WTC11 (cell line): Measurements from ENCODE around the gene CDX2. TPM values are rescaled to one million over a fixed set of nuclear protein-coding genes. Genes with fewer than 3 reads are reported as not detected.

Experiments used
- ATAC-seq: fragments of 200-7000 bp; cut with Tn5 transposase; 2 replicates; pipeline ENCODE4 v1.10.0; 2021; ENCODE audit warnings: mild to moderate bottlenecking, moderate library complexity
- CTCF ChIA-PET: fragments of 300-600 bp; sonication (Branson Sonifier 250); formaldehyde crosslinking; loops from one replicate; lab custom pipeline; 2021; ENCODE audit warnings: antibody characterized with exemption; lab: Charles Lee
- POLR2A ChIA-PET: fragments of 350-600 bp; sonication (Branson Sonifier 250); formaldehyde crosslinking; loops from one replicate; lab custom pipeline; 2021; ENCODE audit warnings: antibody characterized with exemption; lab: Charles Lee
- DNase-seq: peaks from one replicate; pipeline ENCODE4 v3.0.0; 2021; ENCODE audit warnings: low spot score
- H3K27ac Mint-ChIP-seq: 2 replicates; pipeline ENCODE4 v1.8.0; 2021; ENCODE audit warnings: mixed read lengths
- H3K27me3 Mint-ChIP-seq: 2 replicates; pipeline ENCODE4 v1.8.0; 2021; ENCODE audit warnings: low read depth, mild to moderate bottlenecking, moderate library complexity, mixed read lengths
- H3K36me3 Mint-ChIP-seq: 2 replicates; pipeline ENCODE4 v1.8.0; 2021; ENCODE audit warnings: mixed read lengths
- H3K4me1 Mint-ChIP-seq: 2 replicates; pipeline ENCODE4 v1.8.0; 2022; ENCODE audit warnings: mixed read lengths
- H3K4me3 Mint-ChIP-seq: 2 replicates; pipeline ENCODE4 v1.8.0; 2021; ENCODE audit warnings: mild to moderate bottlenecking, moderate library complexity, mixed read lengths
- H3K9me3 Mint-ChIP-seq: 2 replicates; pipeline ENCODE4 v1.8.0; 2021; ENCODE audit warnings: mixed read lengths
- CDX4 ChIP-seq: fragments of 250-450 bp; sonication (Bioruptor Pico); IDR thresholded peaks from 2 replicates; pipeline ENCODE4 v1.9.0; 2021; ENCODE audit warnings: moderate library complexity, mild to moderate bottlenecking, inconsistent platforms, borderline replicate concordance
- E2F1 ChIP-seq: sonication (generic); formaldehyde crosslinking; IDR thresholded peaks from 2 replicates; pipeline ENCODE4 v1.8.0; 2022; ENCODE audit warnings: mild to moderate bottlenecking, missing genetic modification reagents
- EMX1 ChIP-seq: fragments of 250-450 bp; sonication (Bioruptor Pico); IDR thresholded peaks from 2 replicates; pipeline ENCODE4 v1.8.0; 2021; ENCODE audit warnings: mild to moderate bottlenecking
- ETV6 ChIP-seq: sonication (generic); formaldehyde crosslinking; IDR thresholded peaks from 2 replicates; pipeline ENCODE4 v1.8.1; 2022; ENCODE audit warnings: mild to moderate bottlenecking, missing genetic modification reagents
- FOXJ3 ChIP-seq: sonication (generic); formaldehyde crosslinking; IDR thresholded peaks from 2 replicates; pipeline ENCODE4 v1.9.0; 2021; ENCODE audit warnings: missing genetic modification reagents, mild to moderate bottlenecking, borderline replicate concordance
- FOXP1 ChIP-seq: sonication (generic); formaldehyde crosslinking; IDR thresholded peaks from 2 replicates; pipeline ENCODE4 v1.8.0; 2022; ENCODE audit warnings: missing genetic modification reagents, mild to moderate bottlenecking, moderate library complexity, borderline replicate concordance
- NFYB ChIP-seq: sonication (generic); formaldehyde crosslinking; conservative IDR thresholded peaks from 2 replicates; pipeline ENCODE4 v1.8.0; 2022; ENCODE audit warnings: low read depth, missing genetic modification reagents
- OVOL2 ChIP-seq: fragments of 250-450 bp; sonication (Bioruptor Pico); IDR thresholded peaks from 2 replicates; pipeline ENCODE4 v1.9.0; 2021; ENCODE audit warnings: mild to moderate bottlenecking, borderline replicate concordance
- RELA ChIP-seq: sonication (generic); formaldehyde crosslinking; IDR thresholded peaks from 2 replicates; pipeline ENCODE4 v1.8.1; 2022; ENCODE audit warnings: missing genetic modification reagents, mild to moderate bottlenecking, borderline replicate concordance
- SMAD4 ChIP-seq: sonication (generic); formaldehyde crosslinking; IDR thresholded peaks from 2 replicates; pipeline ENCODE4 v1.8.0; 2022; ENCODE audit warnings: mild to moderate bottlenecking, missing genetic modification reagents
- SOX15 ChIP-seq: fragments of 250-450 bp; sonication (Bioruptor Pico); IDR thresholded peaks from 2 replicates; pipeline ENCODE4 v1.9.0; 2021; ENCODE audit warnings: mild to moderate bottlenecking
- TCF7 ChIP-seq: sonication (generic); formaldehyde crosslinking; IDR thresholded peaks from 2 replicates; pipeline ENCODE4 v1.8.0; 2022; ENCODE audit warnings: mild to moderate bottlenecking, low read depth, missing genetic modification reagents, moderate library complexity
- TEAD4 ChIP-seq: sonication (generic); formaldehyde crosslinking; IDR thresholded peaks from 2 replicates; pipeline ENCODE4 v1.8.0; 2022; ENCODE audit warnings: mild to moderate bottlenecking, missing genetic modification reagents
- ZBTB21 ChIP-seq: sonication (generic); formaldehyde crosslinking; IDR thresholded peaks from 2 replicates; pipeline ENCODE4 v1.8.1; 2023; ENCODE audit warnings: mild to moderate bottlenecking, missing genetic modification reagents, borderline replicate concordance
- ZNF121 ChIP-seq: sonication (generic); formaldehyde crosslinking; IDR thresholded peaks from 2 replicates; pipeline ENCODE4 v1.8.0; 2023; ENCODE audit warnings: missing genetic modification reagents
- ZNF219 ChIP-seq: sonication (generic); formaldehyde crosslinking; IDR thresholded peaks from 2 replicates; pipeline ENCODE4 v1.8.0; 2023; ENCODE audit warnings: missing genetic modification reagents, mild to moderate bottlenecking, borderline replicate concordance
- ZNF232 ChIP-seq: sonication (generic); formaldehyde crosslinking; IDR thresholded peaks from 2 replicates; pipeline ENCODE4 v1.8.0; 2022; ENCODE audit warnings: mild to moderate bottlenecking, missing genetic modification reagents
- ZNF263 ChIP-seq: sonication (generic); formaldehyde crosslinking; IDR thresholded peaks from 2 replicates; pipeline ENCODE4 v1.8.1; 2022; ENCODE audit warnings: low read depth, mild to moderate bottlenecking, moderate library complexity, missing genetic modification reagents
- ZNF416 ChIP-seq: fragments of 250-450 bp; sonication (Bioruptor Pico); IDR thresholded peaks from 2 replicates; pipeline ENCODE4 v1.9.0; 2021; ENCODE audit warnings: mild to moderate bottlenecking, inconsistent platforms
- ZNF512 ChIP-seq: sonication (generic); formaldehyde crosslinking; IDR thresholded peaks from 2 replicates; pipeline ENCODE4 v1.8.1; 2022; ENCODE audit warnings: missing genetic modification reagents, borderline replicate concordance
- total RNA-seq: library from RNA; stranded (reverse); gene quantifications from 3 replicates; pipeline ENCODE4 v1.2.3, GENCODE V29; 2021
- TF ChIP-seq, protein P1 (sequence below): fragments of 250-450 bp; sonication (Bioruptor Pico); IDR thresholded peaks from 2 replicates; pipeline ENCODE4 v1.8.0; 2021; ENCODE audit warnings: mild to moderate bottlenecking
- TF ChIP-seq, protein P2 (sequence below): sonication (generic); formaldehyde crosslinking; IDR thresholded peaks from 2 replicates; pipeline ENCODE4 v1.8.0; 2022; ENCODE audit warnings: mild to moderate bottlenecking, missing genetic modification reagents
- TF ChIP-seq, protein P3 (sequence below): sonication (generic); formaldehyde crosslinking; IDR thresholded peaks from 2 replicates; pipeline ENCODE4 v1.8.1; 2022; ENCODE audit warnings: mild to moderate bottlenecking, missing genetic modification reagents, moderate library complexity, borderline replicate concordance
- TF ChIP-seq, protein P4 (sequence below): sonication (generic); formaldehyde crosslinking; IDR thresholded peaks from 2 replicates; pipeline ENCODE4 v1.8.0; 2022; ENCODE audit warnings: mild to moderate bottlenecking, missing genetic modification reagents

CDX2 gene
- total RNA-seq, 1 experiment from 2014 or later, result 0.44 TPM

DNA sequence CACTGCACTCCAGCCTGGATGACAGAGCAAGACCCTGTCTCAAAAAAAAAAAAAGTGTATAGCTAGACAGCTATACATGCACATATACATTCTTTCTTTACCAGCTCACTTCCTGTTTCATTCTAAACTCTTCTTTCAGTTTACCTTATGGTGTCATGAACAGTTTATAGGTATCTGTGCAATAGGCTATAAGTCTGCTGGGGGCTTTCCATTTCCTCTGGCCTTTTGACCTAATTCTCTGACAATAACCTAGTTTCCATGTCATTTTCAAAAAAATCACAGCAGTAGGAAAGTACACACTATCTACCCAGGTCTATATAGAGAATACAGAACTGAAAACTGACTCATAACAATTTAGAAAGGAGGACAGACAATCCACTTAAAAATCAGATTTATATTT, 43.8 kb upstream of the CDX2 start:
- CTCF ChIA-PET, result no interaction called here
- Mint-ChIP-seq H3K9me3 (no peaks in the 10 kb centered on the region), H3K27ac (no peak overlapping the region), H3K27me3 (peaks cover 6% of the 10 kb centered on the region; the same call in 1 of the 2 replicates), H3K4me3 (no peak overlapping the region), H3K36me3 (no peaks in the 10 kb centered on the region), H3K4me1 (peaks cover 20% of the 10 kb centered on the region)
- ATAC-seq (no peak), DNase-seq (no peak)
- TF ChIP-seq CDX4 (CRISPR knock-in tag), result no peak
- TF ChIP-seq E2F1 (CRISPR knock-in tag), result no peak
- no peak for TF ChIP-seq ZNF512
- no peak for TF ChIP-seq TCF7
- no peak for TF ChIP-seq ETV6
- TF ChIP-seq FOXP1 (CRISPR knock-in tag), result no peak
- POLR2A ChIA-PET, result no interaction called here

GRCh38 chr13:28012383-28012782, 43.3 kb upstream of the CDX2 start:
- Mint-ChIP-seq H3K27ac (no peak overlapping the region), H3K27me3 (peaks cover 6% of the 10 kb centered on the region; the same call in 1 of the 2 replicates), H3K36me3 (no peaks in the 10 kb centered on the region), H3K4me3 (no peak overlapping the region), H3K4me1 (peaks cover 20% of the 10 kb centered on the region), H3K9me3 (no peaks in the 10 kb centered on the region)
- DNase-seq (no peak), ATAC-seq (no peak)
- CTCF ChIA-PET, result no interaction called here
- TF ChIP-seq ZNF219 (CRISPR knock-in tag), result no peak
- no peak for TF ChIP-seq ZNF416 (CRISPR knock-in tag)
- TF ChIP-seq, protein P1, sequence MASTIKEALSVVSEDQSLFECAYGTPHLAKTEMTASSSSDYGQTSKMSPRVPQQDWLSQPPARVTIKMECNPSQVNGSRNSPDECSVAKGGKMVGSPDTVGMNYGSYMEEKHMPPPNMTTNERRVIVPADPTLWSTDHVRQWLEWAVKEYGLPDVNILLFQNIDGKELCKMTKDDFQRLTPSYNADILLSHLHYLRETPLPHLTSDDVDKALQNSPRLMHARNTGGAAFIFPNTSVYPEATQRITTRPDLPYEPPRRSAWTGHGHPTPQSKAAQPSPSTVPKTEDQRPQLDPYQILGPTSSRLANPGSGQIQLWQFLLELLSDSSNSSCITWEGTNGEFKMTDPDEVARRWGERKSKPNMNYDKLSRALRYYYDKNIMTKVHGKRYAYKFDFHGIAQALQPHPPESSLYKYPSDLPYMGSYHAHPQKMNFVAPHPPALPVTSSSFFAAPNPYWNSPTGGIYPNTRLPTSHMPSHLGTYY (CRISPR knock-in tag), result no peak
- TF ChIP-seq RELA, result no peak
- TF ChIP-seq CDX4 (CRISPR knock-in tag), result no peak
- TF ChIP-seq TCF7, result no peak
- no peak for TF ChIP-seq EMX1 (CRISPR knock-in tag)
- TF ChIP-seq OVOL2, result no peak
- TF ChIP-seq ZNF232 (CRISPR knock-in tag), result no peak
- no peak for TF ChIP-seq TEAD4
- TF ChIP-seq ZNF263 (CRISPR knock-in tag), result no peak
- TF ChIP-seq SMAD4 (CRISPR knock-in tag), result no peak
- TF ChIP-seq FOXJ3 (CRISPR knock-in tag), result no peak
- TF ChIP-seq, protein P2, sequence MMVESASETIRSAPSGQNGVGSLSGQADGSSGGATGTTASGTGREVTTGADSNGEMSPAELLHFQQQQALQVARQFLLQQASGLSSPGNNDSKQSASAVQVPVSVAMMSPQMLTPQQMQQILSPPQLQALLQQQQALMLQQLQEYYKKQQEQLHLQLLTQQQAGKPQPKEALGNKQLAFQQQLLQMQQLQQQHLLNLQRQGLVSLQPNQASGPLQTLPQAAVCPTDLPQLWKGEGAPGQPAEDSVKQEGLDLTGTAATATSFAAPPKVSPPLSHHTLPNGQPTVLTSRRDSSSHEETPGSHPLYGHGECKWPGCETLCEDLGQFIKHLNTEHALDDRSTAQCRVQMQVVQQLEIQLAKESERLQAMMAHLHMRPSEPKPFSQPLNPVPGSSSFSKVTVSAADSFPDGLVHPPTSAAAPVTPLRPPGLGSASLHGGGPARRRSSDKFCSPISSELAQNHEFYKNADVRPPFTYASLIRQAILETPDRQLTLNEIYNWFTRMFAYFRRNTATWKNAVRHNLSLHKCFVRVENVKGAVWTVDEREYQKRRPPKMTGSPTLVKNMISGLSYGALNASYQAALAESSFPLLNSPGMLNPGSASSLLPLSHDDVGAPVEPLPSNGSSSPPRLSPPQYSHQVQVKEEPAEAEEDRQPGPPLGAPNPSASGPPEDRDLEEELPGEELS (CRISPR knock-in tag), result no peak
- TF ChIP-seq NFYB (CRISPR knock-in tag), result no peak
- TF ChIP-seq ZBTB21, result no peak
- TF ChIP-seq, protein P3, sequence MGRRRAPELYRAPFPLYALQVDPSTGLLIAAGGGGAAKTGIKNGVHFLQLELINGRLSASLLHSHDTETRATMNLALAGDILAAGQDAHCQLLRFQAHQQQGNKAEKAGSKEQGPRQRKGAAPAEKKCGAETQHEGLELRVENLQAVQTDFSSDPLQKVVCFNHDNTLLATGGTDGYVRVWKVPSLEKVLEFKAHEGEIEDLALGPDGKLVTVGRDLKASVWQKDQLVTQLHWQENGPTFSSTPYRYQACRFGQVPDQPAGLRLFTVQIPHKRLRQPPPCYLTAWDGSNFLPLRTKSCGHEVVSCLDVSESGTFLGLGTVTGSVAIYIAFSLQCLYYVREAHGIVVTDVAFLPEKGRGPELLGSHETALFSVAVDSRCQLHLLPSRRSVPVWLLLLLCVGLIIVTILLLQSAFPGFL, result no peak
- no peak for TF ChIP-seq ZNF121 (CRISPR knock-in tag)
- TF ChIP-seq SOX15 (CRISPR knock-in tag), result no peak
- TF ChIP-seq, protein P4, sequence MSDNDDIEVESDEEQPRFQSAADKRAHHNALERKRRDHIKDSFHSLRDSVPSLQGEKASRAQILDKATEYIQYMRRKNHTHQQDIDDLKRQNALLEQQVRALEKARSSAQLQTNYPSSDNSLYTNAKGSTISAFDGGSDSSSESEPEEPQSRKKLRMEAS (CRISPR knock-in tag), result no peak
- POLR2A ChIA-PET, result no interaction called here
